Skeletal muscle satellite cell (primary cell): ENCODE measurements around the gene ERBB4.

ENCODE experiments used
- H3K27me3 ChIP-seq: 2 replicates; pipeline ENCODE4 v1.7.0; 2013; ENCODE audit warnings: low read length; ENCODE audit not compliant: control insufficient read depth, insufficient read depth
- H3K36me3 ChIP-seq: 2 replicates; pipeline ENCODE4 v1.7.0; 2013; ENCODE audit warnings: mild to moderate bottlenecking, control low read depth, low read length; ENCODE audit not compliant: insufficient read depth
- H3K4me1 ChIP-seq: 2 replicates; pipeline ENCODE4 v1.7.0; 2013; ENCODE audit warnings: low read length; ENCODE audit not compliant: control insufficient read depth, insufficient read depth
- H3K4me2 ChIP-seq: 2 replicates; pipeline ENCODE4 v1.7.0; 2013; ENCODE audit warnings: mild to moderate bottlenecking, low read length
- H3K4me3 ChIP-seq: 2 replicates; pipeline ENCODE4 v1.7.0; 2013; ENCODE audit warnings: low read length
- H3K9ac ChIP-seq: 2 replicates; pipeline ENCODE4 v1.7.0; 2013; ENCODE audit warnings: mild to moderate bottlenecking, low read depth, low read length, moderate library complexity
- H3K9me3 ChIP-seq: replicated peaks from 2 replicates; pipeline ENCODE4 v1.7.0; 2013; ENCODE audit warnings: mild to moderate bottlenecking, control low read depth, low read length

The ERBB4 gene

GRCh38 chr2:211477537-211478275 lies 1060.9 kb downstream of the ERBB4 start:
- Histone ChIP-seq H3K9ac (no peak overlapping the region), H3K4me2 (no peak overlapping the region), H3K36me3 (no peaks in the 10 kb centered on the region), H3K9me3 (no peaks in the 10 kb centered on the region), H3K4me1 (no peaks in the 10 kb centered on the region), H3K4me3 (no peak overlapping the region), H3K27me3 (no peaks in the 10 kb centered on the region)

- no peak overlapping the region for H3K9ac ChIP-seq
- no peaks in the 10 kb centered on the region for H3K27me3 ChIP-seq
- no peaks in the 10 kb centered on the region for H3K9me3 ChIP-seq
- H3K4me2 ChIP-seq: no peak overlapping the region
- H3K36me3 ChIP-seq: no peaks in the 10 kb centered on the region
- no peaks in the 10 kb centered on the region for H3K4me1 ChIP-seq
- H3K4me3 ChIP-seq: no peak overlapping the region
These were observed 1065.5 kb downstream of the ERBB4 start for GRCh38 chr2:211473116-211473515.

GRCh38 chr2:211469664-211470059 lies 1068.9 kb downstream of the ERBB4 start:
- Histone ChIP-seq H3K9ac (no peak overlapping the region), H3K9me3 (no peaks in the 10 kb centered on the region), H3K4me1 (no peaks in the 10 kb centered on the region), H3K4me3 (no peak overlapping the region), H3K27me3 (no peaks in the 10 kb centered on the region), H3K36me3 (no peaks in the 10 kb centered on the region), H3K4me2 (no peak overlapping the region)

GRCh38 chr2:211468877-211469663 lies 1069.5 kb downstream of the ERBB4 start:
- no peak overlapping the region for H3K4me3 ChIP-seq
- H3K4me2 ChIP-seq: no peak overlapping the region
- no peaks in the 10 kb centered on the region for H3K27me3 ChIP-seq
- H3K9ac ChIP-seq: no peak overlapping the region
- no peaks in the 10 kb centered on the region for H3K4me1 ChIP-seq
- H3K9me3 ChIP-seq: no peaks in the 10 kb centered on the region
- H3K36me3 ChIP-seq: no peaks in the 10 kb centered on the region

GRCh38 chr2:211468217-211468616 lies 1070.4 kb downstream of the ERBB4 start:
- Histone ChIP-seq H3K9ac (no peak overlapping the region), H3K9me3 (no peaks in the 10 kb centered on the region), H3K4me1 (no peaks in the 10 kb centered on the region), H3K27me3 (no peaks in the 10 kb centered on the region), H3K4me2 (no peak overlapping the region), H3K36me3 (no peaks in the 10 kb centered on the region), H3K4me3 (no peak overlapping the region)

GRCh38 chr2:211463397-211463796 lies 1075.2 kb downstream of the ERBB4 start:
- H3K9me3 ChIP-seq: no peaks in the 10 kb centered on the region

GRCh38 chr2:211458974-211459373 lies 1079.6 kb downstream of the ERBB4 start:
- no peaks in the 10 kb centered on the region for H3K27me3 ChIP-seq
- no peak overlapping the region for H3K4me2 ChIP-seq

More at GRCh38 chr2:211463397-211463796, 1075.2 kb downstream of the ERBB4 start:
- H3K9ac ChIP-seq: no peak overlapping the region
- H3K4me1 ChIP-seq: no peaks in the 10 kb centered on the region
- no peaks in the 10 kb centered on the region for H3K27me3 ChIP-seq
- no peaks in the 10 kb centered on the region for H3K36me3 ChIP-seq
- no peak overlapping the region for H3K4me2 ChIP-seq
- H3K4me3 ChIP-seq: no peak overlapping the region

GRCh38 chr2:211457325-211457724 lies 1081.3 kb downstream of the ERBB4 start:
- Histone ChIP-seq H3K9ac (no peak overlapping the region), H3K4me1 (no peaks in the 10 kb centered on the region), H3K36me3 (no peaks in the 10 kb centered on the region), H3K4me3 (no peak overlapping the region), H3K9me3 (no peaks in the 10 kb centered on the region), H3K4me2 (no peak overlapping the region), H3K27me3 (no peaks in the 10 kb centered on the region)

More at GRCh38 chr2:211458974-211459373, 1079.6 kb downstream of the ERBB4 start:
- H3K36me3 ChIP-seq: no peaks in the 10 kb centered on the region
- no peaks in the 10 kb centered on the region for H3K9me3 ChIP-seq
- H3K4me1 ChIP-seq: no peaks in the 10 kb centered on the region
- no peak overlapping the region for H3K9ac ChIP-seq
- H3K4me3 ChIP-seq: no peak overlapping the region

GRCh38 chr2:211455216-211455841 lies 1083.3 kb downstream of the ERBB4 start:
- no peaks in the 10 kb centered on the region for H3K27me3 ChIP-seq
- no peak overlapping the region for H3K4me2 ChIP-seq
- H3K4me1 ChIP-seq: no peaks in the 10 kb centered on the region
- H3K9me3 ChIP-seq: no peaks in the 10 kb centered on the region
- no peaks in the 10 kb centered on the region for H3K36me3 ChIP-seq
- no peak overlapping the region for H3K4me3 ChIP-seq
- no peak overlapping the region for H3K9ac ChIP-seq

- H3K4me1 ChIP-seq: no peaks in the 10 kb centered on the region
- H3K9ac ChIP-seq: no peak overlapping the region
- H3K36me3 ChIP-seq: no peaks in the 10 kb centered on the region
- no peaks in the 10 kb centered on the region for H3K9me3 ChIP-seq
- H3K4me3 ChIP-seq: no peak overlapping the region
- H3K4me2 ChIP-seq: no peak overlapping the region
- H3K27me3 ChIP-seq: no peaks in the 10 kb centered on the region
These were observed 1083.9 kb downstream of the ERBB4 start for GRCh38 chr2:211454679-211455078.

GRCh38 chr2:211453311-211453887 lies 1085.2 kb downstream of the ERBB4 start:
- H3K4me2 ChIP-seq: no peak overlapping the region
- H3K9ac ChIP-seq: no peak overlapping the region
- H3K27me3 ChIP-seq: no peaks in the 10 kb centered on the region
- no peaks in the 10 kb centered on the region for H3K9me3 ChIP-seq
- H3K4me1 ChIP-seq: no peaks in the 10 kb centered on the region
- H3K36me3 ChIP-seq: no peaks in the 10 kb centered on the region
- H3K4me3 ChIP-seq: no peak overlapping the region
